Middle frontal gyrus (tissue), 1 donor: Measurements from ENCODE around the gene PEAK3.

Source experiments
- DNase-seq: peaks from one replicate; pipeline ENCODE4 v3.0.0-alpha.2; 2015; ENCODE audit warnings: low spot score; ENCODE audit errors: extremely low spot score

PEAK3 gene

GRCh38 chr19:2282062-2282861 lies at the start of gene PEAK3:
TSS of gene PEAK3 (minus strand) at chr19:2282175. CDS start at chr19:2280931, 1,244 bp downstream.
- no peak for DNase-seq

GRCh38 chr19:2330632-2331284 lies 48.8 kb upstream of the PEAK3 start:
- DNase-seq = no peak

- DNase-seq = no peak
Observed at GRCh38 chr19:2330255-2330631, 48.3 kb upstream of the PEAK3 start.

GRCh38 chr19:2329501-2329916 lies 47.5 kb upstream of the PEAK3 start:
- no peak for DNase-seq

GRCh38 chr19:2329149-2329478 lies 47.1 kb upstream of the PEAK3 start:
- no peak for DNase-seq

GRCh38 chr19:2328401-2329148 lies 46.6 kb upstream of the PEAK3 start, which contains the start of the genes LSM7 and SPPL2B:
TSS of gene LSM7 (minus strand) at chr19:2328586. CDS start at chr19:2328566, 20 bp downstream.
TSS of gene SPPL2B (plus strand) at chr19:2328684. CDS start at chr19:2328710, 26 bp downstream.
- peak; percentile 91 for DNase-seq

GRCh38 chr19:2327773-2328400 lies 45.9 kb upstream of the PEAK3 start:
- no peak for DNase-seq

- no peak for DNase-seq
Observed at GRCh38 chr19:2326699-2327360, 44.9 kb upstream of the PEAK3 start.

GRCh38 chr19:2325281-2326046 lies 43.5 kb upstream of the PEAK3 start:
- DNase-seq = no peak

- DNase-seq = no peak
Observed at GRCh38 chr19:2324220-2324948, 42.4 kb upstream of the PEAK3 start.

- no peak for DNase-seq
Observed at GRCh38 chr19:2323707-2324106, 41.7 kb upstream of the PEAK3 start.

GRCh38 chr19:2321565-2322283 lies 39.7 kb upstream of the PEAK3 start:
- DNase-seq = no peak

- no peak for DNase-seq
Observed at GRCh38 chr19:2320939-2321338, 39.0 kb upstream of the PEAK3 start.

GRCh38 chr19:2320049-2320448 lies 38.1 kb upstream of the PEAK3 start:
- no peak for DNase-seq

- no peak for DNase-seq
Observed at GRCh38 chr19:2319551-2319950, 37.6 kb upstream of the PEAK3 start.

GRCh38 chr19:2318923-2319322 lies 36.9 kb upstream of the PEAK3 start:
- no peak for DNase-seq

- DNase-seq = no peak
Observed at GRCh38 chr19:2317756-2318155, 35.8 kb upstream of the PEAK3 start.

GRCh38 chr19:2317300-2317699 lies 35.3 kb upstream of the PEAK3 start:
- DNase-seq = no peak

GRCh38 chr19:2315818-2316353 lies 33.9 kb upstream of the PEAK3 start:
- no peak for DNase-seq
